NOMO-1 (cell line): ENCODE results near the gene HCRT.
"Not testable (repeated sequence)": the region's sequence is repeated elsewhere in the genome, so short reads cannot be mapped to it uniquely, and the experiment has no call there.

Source experiments
- DNase-seq, 2 experiments: peaks; one replicate each; lab custom pipeline; 2025; ENCODE audit not compliant: unreplicated experiment in 2 of 2; lab: John Stamatoyannopoulos, UW

HCRT gene

DNA sequence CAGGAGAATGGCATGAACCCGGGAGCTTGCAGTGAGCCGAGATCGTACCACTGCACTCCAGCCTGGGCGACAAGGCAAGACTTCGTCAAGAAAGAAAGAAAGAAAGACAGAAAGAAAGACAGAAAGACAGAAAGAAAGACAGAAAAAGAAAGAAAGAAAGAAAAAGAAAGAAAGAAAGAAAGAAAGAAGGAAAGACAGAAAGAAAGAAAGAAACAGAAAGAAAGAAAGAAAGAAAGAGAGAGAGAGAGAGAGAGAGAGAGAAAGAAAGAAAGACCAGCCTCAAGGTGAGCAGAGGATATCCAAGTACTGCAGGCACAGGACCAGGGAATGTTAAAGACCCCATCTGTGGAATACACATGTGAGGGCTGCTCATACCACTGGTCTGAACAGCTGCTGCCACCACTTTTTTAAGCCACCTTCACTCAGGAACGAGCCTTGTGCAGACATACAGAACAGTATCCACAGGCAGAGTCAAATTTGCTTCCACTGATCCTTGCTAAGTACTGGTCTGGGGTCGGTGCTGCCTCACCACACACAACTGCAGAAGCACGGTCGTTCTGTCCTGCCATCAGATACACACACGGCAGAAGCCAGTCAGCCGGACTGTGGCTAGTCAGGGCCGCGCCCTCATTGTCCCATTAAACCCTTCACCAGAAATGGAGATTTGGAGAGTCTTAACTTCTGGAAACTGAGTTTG is 38.2 kb downstream of the HCRT start:
- DNase-seq: no peak

DNA sequence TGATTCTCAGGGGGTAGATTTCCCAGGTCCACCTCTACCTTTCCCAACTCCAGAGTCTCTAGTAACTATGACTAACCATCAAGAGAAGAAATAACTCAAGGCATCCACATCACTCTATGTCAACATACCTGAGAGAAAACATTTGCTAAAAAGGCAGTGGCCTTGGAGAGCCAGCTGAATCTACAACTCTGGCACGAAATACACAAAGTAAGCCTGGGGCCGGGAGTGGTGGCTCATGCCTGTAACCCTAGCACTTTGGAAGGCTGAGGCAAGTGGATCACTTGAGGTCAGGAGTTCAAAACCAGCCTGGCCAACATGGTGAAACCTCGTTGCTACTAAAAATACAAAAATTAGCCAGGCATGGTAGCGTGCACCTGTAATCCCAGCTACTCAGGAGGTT is 42.1 kb downstream of the HCRT start:
- not testable (repeated sequence) for DNase-seq

DNA sequence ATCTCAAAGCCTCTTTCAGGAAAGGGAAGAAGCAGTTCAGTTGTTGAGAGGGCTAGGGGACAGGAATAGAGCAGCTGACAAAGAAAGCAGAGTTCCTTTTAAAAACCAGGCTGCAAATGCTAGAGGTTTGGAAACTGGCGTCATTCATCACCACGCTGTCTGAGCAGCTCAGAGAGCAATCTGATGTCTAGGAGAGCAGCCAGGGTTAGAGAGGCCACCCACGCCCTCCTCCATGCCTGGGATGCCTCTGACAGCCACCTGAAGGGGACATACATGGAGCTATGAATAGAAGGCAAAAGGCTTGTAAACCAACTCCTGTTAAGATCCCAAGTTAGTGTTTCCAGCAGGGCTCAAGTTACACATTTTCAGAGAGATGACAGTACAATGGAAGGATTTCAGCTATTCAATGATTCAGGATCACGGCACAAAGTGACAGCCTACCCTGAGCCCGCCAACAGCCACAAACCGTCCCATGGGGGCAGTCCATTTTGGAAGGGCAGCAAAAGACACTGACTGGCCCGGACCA is 42.8 kb downstream of the HCRT start:
- DNase-seq: no peak

DNA sequence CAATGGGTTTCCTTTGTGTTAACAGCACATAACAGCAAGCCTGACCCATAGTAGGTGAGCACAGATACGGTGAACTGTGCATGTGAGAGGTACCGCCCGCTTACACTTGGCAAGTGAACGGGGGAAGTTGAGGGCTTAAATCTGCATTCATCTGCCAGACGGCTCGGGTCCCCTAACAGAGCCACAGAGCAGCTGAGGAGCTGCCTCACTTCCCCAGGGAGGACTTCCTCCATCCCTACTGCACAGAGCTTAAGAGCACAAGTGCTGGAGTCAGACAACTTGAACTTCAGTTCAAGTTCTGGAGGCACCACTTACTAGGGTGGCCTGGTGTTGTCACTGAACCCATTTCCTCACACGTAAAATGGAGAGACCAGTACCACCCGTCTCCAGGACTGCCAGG is 43.9 kb downstream of the HCRT start:
- DNase-seq: no peak

DNA sequence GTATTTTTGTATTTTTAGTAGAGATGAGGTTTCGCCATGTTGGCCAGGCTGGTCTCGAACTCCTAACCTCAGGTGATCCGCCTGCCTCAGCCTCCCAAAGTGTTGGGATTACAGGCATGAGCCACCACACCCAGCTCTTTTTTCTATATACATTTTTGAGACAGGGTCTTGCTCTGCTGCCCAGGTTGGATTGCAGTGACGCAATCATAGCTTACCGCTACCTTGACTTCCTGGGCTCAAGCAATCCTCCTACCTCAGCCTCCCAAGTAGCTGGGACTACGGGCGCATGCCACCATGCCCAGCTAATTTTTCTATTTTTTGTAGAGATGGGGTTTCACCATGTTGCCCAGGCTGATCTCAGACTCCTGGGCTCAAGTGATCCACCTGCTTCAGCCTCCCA is 44.6 kb downstream of the HCRT start:
- DNase-seq: not testable (repeated sequence)

DNA sequence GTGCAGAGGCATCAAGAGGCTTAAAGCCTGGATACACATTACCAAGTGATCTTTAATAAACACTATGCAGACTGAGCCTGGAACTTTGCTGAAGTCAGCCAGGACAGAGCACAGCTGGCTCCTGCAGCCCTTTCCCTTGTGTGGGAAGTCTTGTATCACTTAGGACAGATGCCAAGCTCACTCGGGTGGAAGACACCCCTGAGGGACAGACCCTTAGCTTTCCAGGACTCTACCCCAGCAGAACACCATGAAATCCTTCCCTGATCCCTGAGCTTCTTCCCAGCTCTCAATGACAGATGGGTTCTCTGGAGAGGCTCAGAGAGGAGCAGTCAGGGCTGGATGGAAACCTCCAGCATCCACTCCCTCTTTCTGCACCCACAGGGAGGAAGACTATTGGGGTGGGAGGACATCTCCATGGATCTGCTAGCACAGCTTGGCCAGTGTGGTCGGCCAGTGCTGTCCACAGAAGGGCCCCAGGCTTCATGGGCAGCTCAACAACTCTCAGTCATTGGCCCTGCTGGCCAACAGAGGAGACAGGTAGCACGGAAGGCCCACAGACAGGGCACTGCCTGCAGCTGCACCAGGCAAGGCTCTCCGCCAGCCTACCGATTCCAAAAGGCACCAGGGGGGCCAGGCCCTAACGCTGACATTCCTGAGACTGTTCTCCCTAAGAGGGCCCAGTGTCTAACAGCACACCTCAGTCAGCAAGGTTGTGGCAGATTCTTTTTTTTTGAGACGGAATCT is 46.3 kb downstream of the HCRT start:
- no peak for DNase-seq

DNA sequence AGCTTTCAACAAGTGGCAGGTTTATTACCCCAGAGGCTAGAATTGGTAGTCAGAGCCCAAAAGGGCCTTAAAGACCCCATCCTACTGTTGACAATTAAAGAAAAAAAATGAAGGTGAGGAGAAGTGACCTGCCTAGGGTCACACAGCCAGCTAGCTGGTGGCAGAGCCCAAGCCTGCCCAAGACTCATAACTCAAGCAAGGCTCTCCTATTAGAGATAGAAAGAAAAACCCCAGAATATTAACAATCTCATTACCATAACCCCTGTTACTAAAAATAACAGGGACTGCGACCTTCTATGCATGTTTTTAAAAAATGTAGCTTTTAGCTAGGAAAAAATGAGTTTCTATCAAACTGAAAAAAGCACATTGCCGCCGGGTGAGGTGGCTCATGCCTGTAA is 48.6 kb downstream of the HCRT start:
- no peak for DNase-seq

DNA sequence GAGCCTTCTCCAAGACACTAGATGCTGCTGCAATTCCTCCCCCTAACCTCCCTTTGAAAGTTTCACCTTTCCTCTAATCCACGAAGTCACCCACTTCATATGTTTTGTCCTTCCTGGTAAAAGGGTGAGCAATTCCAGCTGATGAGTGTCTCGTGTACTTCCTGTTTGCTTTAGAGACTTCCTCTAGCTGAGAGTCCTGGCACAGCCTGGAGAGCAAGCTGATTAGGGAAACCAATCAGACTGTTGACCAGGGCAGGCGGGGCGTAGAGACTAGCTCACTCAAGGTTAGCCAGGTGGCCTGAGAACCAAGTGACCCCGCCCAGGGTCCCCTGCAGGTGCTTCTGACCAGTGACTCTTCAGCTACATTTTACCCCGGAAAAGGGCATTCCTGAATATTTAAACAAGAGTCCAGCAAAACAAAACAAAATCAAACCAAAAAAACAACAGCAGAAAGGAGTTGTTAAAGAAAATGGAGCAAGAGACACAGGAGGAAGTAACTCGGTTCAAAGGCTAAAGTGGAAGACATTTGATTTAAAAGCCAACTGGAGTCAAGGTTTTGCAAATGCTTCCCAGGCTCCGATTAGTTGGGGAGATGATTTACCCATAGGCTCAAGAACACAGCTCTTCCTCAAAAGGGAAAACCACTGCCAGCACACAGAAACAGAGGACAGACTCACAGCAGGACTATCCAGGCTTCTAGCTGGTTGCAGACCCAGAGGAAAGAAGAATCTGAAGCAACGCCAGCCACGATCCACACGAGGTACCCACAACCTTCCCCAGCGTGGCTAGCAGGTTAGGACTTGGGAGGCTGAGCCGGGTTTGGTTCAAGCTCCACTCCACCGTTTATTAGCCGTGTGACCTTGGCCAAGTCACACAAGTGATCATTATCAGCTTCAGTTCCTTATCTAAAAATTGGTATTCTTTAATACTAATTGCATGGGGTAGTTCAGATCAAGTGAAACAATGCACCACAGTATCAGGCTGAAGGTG is 49.3 kb downstream of the HCRT start:
- peak; percentile 26 to 65 for DNase-seq

DNA sequence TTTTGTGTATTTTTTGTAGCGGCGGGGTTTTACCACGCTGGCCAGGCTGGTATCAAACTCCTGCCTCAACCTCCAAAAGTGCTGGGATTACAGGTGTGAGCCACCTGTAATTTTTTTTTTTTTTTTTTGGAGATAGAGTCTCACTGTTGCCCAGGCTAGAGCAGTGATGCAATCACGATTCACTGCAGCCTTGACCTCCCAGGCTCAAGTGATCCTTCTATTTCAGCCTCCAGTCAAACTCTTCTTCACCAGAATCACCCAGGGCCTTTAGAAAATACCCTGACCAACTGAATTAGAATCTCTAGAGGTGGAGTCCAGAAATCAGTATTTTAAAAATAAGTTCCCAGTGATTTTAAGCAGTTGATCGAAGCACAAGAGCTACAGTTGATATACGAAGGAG is 50.1 kb downstream of the HCRT start:
- no peak for DNase-seq
